22Rv1 (cell line): ENCODE measurements around the gene CHERP.

Experiments used
- H3K27ac ChIP-seq: fragments of 450-650 bp; 2 replicates; pipeline ENCODE4 v1.5.1; 2017
- ZFX ChIP-seq: fragments of 450-650 bp; IDR thresholded peaks from 2 replicates; pipeline ENCODE4 v1.6.1; 2017; ENCODE audit warnings: antibody characterized with exemption, borderline replicate concordance
- TF ChIP-seq, protein P1 (sequence below): fragments of 450-650 bp; IDR thresholded peaks from 2 replicates; pipeline ENCODE4 v1.5.1; 2017; ENCODE audit warnings: mild to moderate bottlenecking

Gene CHERP

DNA sequence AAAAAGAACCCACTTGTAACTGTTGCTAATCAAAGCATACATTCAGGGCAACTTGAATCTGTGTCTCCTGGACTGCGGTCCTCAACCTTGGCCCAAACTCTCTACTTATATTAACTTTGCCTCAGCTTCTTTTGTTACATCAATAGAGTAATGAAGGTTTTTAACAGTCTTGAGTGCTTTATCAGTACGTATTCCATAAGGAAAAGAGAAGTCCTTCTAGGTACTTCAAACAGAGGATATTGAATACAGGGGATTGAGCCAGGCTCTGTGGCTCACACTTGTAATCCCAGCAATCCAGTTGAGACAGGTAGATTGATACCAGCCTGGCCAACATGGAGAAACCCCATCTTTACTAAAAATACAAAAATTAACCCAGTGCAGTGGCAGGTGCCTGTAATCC, 69.2 kb downstream of the CHERP start:
- no peak overlapping the region for H3K27ac ChIP-seq

DNA sequence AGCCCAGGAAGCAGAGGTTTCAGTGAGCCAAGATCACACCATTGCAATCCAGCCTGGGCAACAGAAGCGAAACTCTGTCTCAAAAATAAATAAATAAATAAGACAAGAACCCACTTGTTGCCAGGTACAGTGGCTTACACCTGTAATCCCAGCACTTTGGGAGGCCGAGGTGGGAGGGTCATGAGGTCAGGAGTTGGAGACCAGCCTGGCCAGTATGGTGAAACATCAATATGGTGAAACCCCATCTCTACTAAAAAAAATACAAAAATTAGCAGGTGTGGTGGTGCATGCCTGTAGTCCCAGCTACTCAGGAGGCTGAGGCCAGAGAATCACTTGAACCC, 69.7 kb downstream of the CHERP start:
- peak overlapping the region; percentile 50; the same call in 1 of the 2 replicates for H3K27ac ChIP-seq

More for the DNA sequence above, 69.2 kb downstream of the CHERP start:
- TF ChIP-seq, protein P1, sequence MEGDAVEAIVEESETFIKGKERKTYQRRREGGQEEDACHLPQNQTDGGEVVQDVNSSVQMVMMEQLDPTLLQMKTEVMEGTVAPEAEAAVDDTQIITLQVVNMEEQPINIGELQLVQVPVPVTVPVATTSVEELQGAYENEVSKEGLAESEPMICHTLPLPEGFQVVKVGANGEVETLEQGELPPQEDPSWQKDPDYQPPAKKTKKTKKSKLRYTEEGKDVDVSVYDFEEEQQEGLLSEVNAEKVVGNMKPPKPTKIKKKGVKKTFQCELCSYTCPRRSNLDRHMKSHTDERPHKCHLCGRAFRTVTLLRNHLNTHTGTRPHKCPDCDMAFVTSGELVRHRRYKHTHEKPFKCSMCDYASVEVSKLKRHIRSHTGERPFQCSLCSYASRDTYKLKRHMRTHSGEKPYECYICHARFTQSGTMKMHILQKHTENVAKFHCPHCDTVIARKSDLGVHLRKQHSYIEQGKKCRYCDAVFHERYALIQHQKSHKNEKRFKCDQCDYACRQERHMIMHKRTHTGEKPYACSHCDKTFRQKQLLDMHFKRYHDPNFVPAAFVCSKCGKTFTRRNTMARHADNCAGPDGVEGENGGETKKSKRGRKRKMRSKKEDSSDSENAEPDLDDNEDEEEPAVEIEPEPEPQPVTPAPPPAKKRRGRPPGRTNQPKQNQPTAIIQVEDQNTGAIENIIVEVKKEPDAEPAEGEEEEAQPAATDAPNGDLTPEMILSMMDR, result no peak
- TF ChIP-seq ZFX, result no peak

DNA sequence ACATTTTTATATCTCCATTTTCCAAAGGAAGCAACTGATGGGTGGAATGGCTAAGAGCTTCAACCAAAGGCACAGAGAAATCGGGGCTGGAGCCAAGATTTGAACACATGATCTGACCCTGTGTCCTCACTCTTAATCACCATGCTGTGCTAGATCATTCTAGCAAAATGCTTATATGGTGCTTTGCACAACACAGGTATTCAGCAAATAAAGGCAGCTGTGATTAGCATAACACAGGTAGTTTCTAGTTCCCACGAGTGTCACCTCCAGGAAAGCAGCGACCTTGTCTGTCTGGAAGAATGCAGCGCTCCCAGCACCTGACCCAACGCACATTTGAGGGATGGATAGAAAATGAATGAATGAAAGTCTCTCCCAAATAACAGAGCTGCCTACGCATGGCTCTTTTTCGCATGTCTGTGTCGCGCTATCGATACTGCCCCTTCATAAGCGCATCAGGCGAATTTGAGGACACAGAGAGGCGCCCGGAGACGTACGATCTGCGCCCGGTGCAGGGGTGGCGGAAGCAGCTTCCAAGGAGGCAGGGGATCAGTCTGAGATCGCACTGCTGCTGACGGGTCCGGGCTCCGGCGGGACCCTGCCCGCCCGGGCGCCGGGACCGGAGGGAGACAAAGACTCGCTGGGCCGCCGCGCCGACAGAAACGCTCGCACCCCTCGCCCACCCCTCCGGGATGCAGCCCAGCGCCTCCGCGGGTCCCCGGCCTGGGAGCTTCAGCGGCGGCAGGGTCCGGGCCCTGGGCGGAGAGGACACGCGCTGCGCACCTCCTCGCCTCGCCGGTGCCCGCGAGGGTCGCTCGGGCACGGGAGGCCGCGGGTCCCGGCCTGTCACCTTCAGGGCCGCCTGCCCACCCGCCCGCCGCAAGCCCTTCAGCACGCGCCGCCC, 71.1 kb downstream of the CHERP start:
- TF ChIP-seq, protein P1, result no peak
- H3K27ac ChIP-seq, result peak overlapping the region; percentile 61

DNA sequence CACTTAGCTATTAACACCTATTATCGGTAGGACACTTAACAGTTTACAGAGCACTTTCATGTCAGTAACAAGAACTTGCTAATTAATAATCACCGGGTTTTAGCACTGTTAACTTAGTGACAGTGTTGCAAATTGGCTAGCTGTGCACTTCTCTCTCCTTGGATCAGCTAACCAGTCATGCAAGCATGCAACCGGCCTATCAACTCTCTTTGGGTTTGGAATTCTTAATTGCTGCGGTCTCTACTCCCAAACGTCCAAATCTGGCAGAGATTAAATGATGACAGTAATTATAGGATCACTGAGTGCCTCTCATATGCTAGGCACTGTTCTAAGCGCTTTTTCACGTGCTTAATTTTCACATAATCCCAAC, 71.7 kb downstream of the CHERP start:
- peak overlapping the region; percentile 61; the same call in 1 of the 2 replicates for H3K27ac ChIP-seq
- TF ChIP-seq ZFX, result no peak
- TF ChIP-seq, protein P1, result no peak
